ENCODE measurements around the gene CSNK1A1.

The CSNK1A1 gene

DNA sequence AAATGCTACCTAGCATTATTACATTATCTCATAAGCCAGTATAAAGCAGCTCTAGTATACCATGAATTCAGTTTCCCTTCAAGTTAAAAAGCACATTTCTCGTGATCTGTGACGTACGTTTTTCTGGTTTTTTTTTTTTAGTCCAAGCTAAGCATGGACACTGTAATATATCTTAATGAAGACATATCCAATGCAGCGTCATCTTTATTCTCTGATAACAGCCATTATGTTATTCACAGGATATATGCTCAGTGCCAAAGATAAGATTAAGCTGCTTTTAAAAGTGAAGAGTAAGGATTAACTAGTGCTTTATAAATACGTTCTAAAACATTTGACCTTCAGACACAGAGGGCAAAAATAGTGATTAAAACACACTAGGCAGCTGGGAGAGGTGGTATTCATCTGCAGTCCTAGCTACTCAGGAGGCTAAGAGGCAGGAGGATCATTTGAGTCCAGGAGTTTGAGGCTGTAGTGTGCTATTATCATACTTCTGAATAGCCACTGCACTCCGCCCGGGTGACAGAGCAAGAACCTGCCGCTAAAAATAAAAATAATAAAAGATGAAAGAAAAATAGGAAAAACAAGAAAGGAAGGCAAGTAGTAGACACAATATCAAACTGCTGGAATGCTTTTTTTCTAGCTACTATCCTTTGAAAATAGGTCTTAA, 7.7 kb downstream of the CSNK1A1 start:
- WGBS (ENCODE audit: extremely low coverage, insufficient coverage, insufficient read length) = no CpG with 5 or more reads among the region's 8 CpGs

DNA sequence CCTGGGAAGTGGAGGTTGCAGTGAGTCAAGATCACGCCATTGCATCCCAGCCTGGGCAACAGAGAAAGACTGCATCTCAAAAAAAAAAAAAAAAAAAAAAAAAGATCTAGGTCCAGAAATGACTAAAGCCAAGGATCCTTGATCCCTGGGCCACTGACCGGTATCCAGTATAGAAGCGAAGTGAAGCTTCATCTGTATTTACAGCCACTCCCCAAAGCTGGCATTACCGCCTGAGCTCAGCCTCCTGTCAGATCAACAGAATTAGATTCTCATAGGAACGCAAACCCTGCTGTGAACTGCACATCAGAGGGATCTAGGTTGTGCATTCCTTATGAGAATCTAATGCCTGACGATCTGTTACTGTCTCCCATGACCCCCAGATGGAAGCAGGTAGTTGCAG, 9.3 kb downstream of the CSNK1A1 start:
- Histone ChIP-seq H3K4me2 (ENCODE audit: low read length) (no peak overlapping the region), H3K36me3 (ENCODE audit: control insufficient read depth in 1 of 2, insufficient read depth in 2 of 2, low read length in 2 of 2) (peaks cover 36 to 39% of the 10 kb centered on the region in 2 experiments), H3K4ac (ENCODE audit: low read depth, low read length) (peak overlapping the region; percentile 94), H3K79me1 (ENCODE audit: low read length) (no peaks in the 10 kb centered on the region), H3K79me2 (ENCODE audit: control insufficient read depth, insufficient read depth, low read length, poor library complexity) (peaks cover 40% of the 10 kb centered on the region), H3K4me3 (ENCODE audit: low read depth, low read length) (no peak overlapping the region), H4K8ac (ENCODE audit: low read depth, low read length) (no peak overlapping the region), H3K9me3 (ENCODE audit: insufficient read depth, low read depth, low read length) (no peaks in the 10 kb centered on the region), H3K27ac (ENCODE audit: low read depth, low read length) (no peak overlapping the region), H2BK120ac (ENCODE audit: insufficient read depth, low read length, poor library complexity) (no peak overlapping the region), H3K9ac (ENCODE audit: low read length) (no peak overlapping the region), H2BK5ac (ENCODE audit: low read depth, low read length, poor library complexity) (no peak overlapping the region), H2AFZ (ENCODE audit: insufficient read depth, low read length, poor library complexity) (no peak overlapping the region), H3K4me1 (ENCODE audit: control insufficient read depth in 1 of 2, insufficient read depth in 2 of 2, low read length in 2 of 2) (peaks cover 7 to 11% of the 10 kb centered on the region in 2 experiments), H4K91ac (ENCODE audit: low read depth, low read length) (no peak overlapping the region), H3K23ac (ENCODE audit: low read length) (no peak overlapping the region), H2AK5ac (ENCODE audit: low read length) (no peak overlapping the region), H3K18ac (ENCODE audit: low read length) (no peak overlapping the region), H4K12ac (ENCODE audit: low read depth, low read length) (no peak overlapping the region), H3K14ac (ENCODE audit: low read length) (no peak overlapping the region), H2BK12ac (ENCODE audit: low read length) (no peak overlapping the region), H3K27me3 (ENCODE audit: insufficient read depth, low read length) (no peaks in the 10 kb centered on the region)
- no CpG with 5 or more reads among the region's 6 CpGs for WGBS (ENCODE audit: extremely low coverage, insufficient coverage, insufficient read length)
- peak in 1 of 2 donors; percentile 8 for DNase-seq

More for the DNA sequence above, 7.7 kb downstream of the CSNK1A1 start:
- H3K4me3 ChIP-seq (ENCODE audit: low read depth, low read length) = no peak overlapping the region
- H3K18ac ChIP-seq (ENCODE audit: low read length) = no peak overlapping the region
- H3K4me2 ChIP-seq (ENCODE audit: low read length) = no peak overlapping the region
- H2BK120ac ChIP-seq (ENCODE audit: insufficient read depth, low read length, poor library complexity) = no peak overlapping the region
- H4K8ac ChIP-seq (ENCODE audit: low read depth, low read length) = no peak overlapping the region
- peaks cover 11 to 19% of the 10 kb centered on the region in 2 experiments for H3K4me1 ChIP-seq (ENCODE audit: control insufficient read depth in 1 of 2, insufficient read depth in 2 of 2, low read length in 2 of 2)
- H3K23ac ChIP-seq (ENCODE audit: low read length) = no peak overlapping the region
- no peak for DNase-seq
- H3K27ac ChIP-seq (ENCODE audit: low read depth, low read length) = no peak overlapping the region
- peaks cover 39 to 41% of the 10 kb centered on the region in 2 experiments for H3K36me3 ChIP-seq (ENCODE audit: control insufficient read depth in 1 of 2, insufficient read depth in 2 of 2, low read length in 2 of 2)
- H3K14ac ChIP-seq (ENCODE audit: low read length) = no peak overlapping the region
- no peak overlapping the region for H2AFZ ChIP-seq (ENCODE audit: insufficient read depth, low read length, poor library complexity)
- H4K91ac ChIP-seq (ENCODE audit: low read depth, low read length) = no peak overlapping the region
- no peak overlapping the region for H3K9ac ChIP-seq (ENCODE audit: low read length)
- H3K4ac ChIP-seq (ENCODE audit: low read depth, low read length) = peak overlapping the region; percentile 98
- H4K12ac ChIP-seq (ENCODE audit: low read depth, low read length) = no peak overlapping the region
- no peaks in the 10 kb centered on the region for H3K9me3 ChIP-seq (ENCODE audit: insufficient read depth, low read depth, low read length)
- H3K27me3 ChIP-seq (ENCODE audit: insufficient read depth, low read length) = no peaks in the 10 kb centered on the region
- H3K79me2 ChIP-seq (ENCODE audit: control insufficient read depth, insufficient read depth, low read length, poor library complexity) = peaks cover 41% of the 10 kb centered on the region
- H3K79me1 ChIP-seq (ENCODE audit: low read length) = no peaks in the 10 kb centered on the region
- no peak overlapping the region for H2AK5ac ChIP-seq (ENCODE audit: low read length)
- H2BK12ac ChIP-seq (ENCODE audit: low read length) = no peak overlapping the region
- H2BK5ac ChIP-seq (ENCODE audit: low read depth, low read length, poor library complexity) = no peak overlapping the region

DNA sequence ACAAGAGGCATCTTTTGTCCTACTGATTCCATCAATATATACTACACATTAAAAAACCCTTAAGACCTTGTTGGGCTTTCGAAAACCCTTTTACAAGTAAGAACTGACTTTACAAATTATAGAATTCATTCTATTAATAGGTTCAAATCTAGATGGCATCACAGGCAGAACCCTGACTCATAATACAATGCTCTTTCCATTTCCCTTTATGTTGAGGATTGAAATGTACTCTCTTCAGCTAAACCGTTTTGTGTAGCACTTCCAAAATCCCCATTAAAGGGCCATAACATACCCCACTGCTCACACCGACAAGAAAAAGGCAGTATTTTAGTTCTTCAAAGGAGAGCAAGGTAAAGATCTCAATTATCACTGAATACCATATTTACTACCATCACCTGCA, 11.2 kb downstream of the CSNK1A1 start:
- Histone ChIP-seq H3K36me3 (ENCODE audit: control insufficient read depth in 1 of 2, insufficient read depth in 2 of 2, low read length in 2 of 2) (peaks cover 28 to 34% of the 10 kb centered on the region in 2 experiments), H3K14ac (ENCODE audit: low read length) (no peak overlapping the region), H3K4me2 (ENCODE audit: low read length) (no peak overlapping the region), H3K9me3 (ENCODE audit: insufficient read depth, low read depth, low read length) (no peaks in the 10 kb centered on the region), H3K79me1 (ENCODE audit: low read length) (no peaks in the 10 kb centered on the region), H3K18ac (ENCODE audit: low read length) (no peak overlapping the region), H3K4me3 (ENCODE audit: low read depth, low read length) (no peak overlapping the region), H2BK5ac (ENCODE audit: low read depth, low read length, poor library complexity) (no peak overlapping the region), H2BK120ac (ENCODE audit: insufficient read depth, low read length, poor library complexity) (no peak overlapping the region), H2AK5ac (ENCODE audit: low read length) (no peak overlapping the region), H4K12ac (ENCODE audit: low read depth, low read length) (no peak overlapping the region), H4K8ac (ENCODE audit: low read depth, low read length) (no peak overlapping the region), H3K23ac (ENCODE audit: low read length) (no peak overlapping the region), H3K9ac (ENCODE audit: low read length) (no peak overlapping the region), H2BK12ac (ENCODE audit: low read length) (no peak overlapping the region), H2AFZ (ENCODE audit: insufficient read depth, low read length, poor library complexity) (no peak overlapping the region), H3K4ac (ENCODE audit: low read depth, low read length) (peak overlapping the region; percentile 99), H3K27ac (ENCODE audit: low read depth, low read length) (no peak overlapping the region), H3K27me3 (ENCODE audit: insufficient read depth, low read length) (no peaks in the 10 kb centered on the region), H4K91ac (ENCODE audit: low read depth, low read length) (no peak overlapping the region), H3K4me1 (ENCODE audit: control insufficient read depth in 1 of 2, insufficient read depth in 2 of 2, low read length in 2 of 2) (peaks cover 0 to 1% of the 10 kb centered on the region in 2 experiments), H3K79me2 (ENCODE audit: control insufficient read depth, insufficient read depth, low read length, poor library complexity) (peaks cover 35% of the 10 kb centered on the region)
- WGBS (ENCODE audit: extremely low coverage, insufficient coverage, insufficient read length) = no CpG with 5 or more reads among the region's 3 CpGs
- DNase-seq = no peak

- Histone ChIP-seq H2BK5ac (ENCODE audit: low read depth, low read length, poor library complexity) (no peak overlapping the region), H2AFZ (ENCODE audit: insufficient read depth, low read length, poor library complexity) (no peak overlapping the region), H3K4ac (ENCODE audit: low read depth, low read length) (peak overlapping the region; percentile 89), H3K9ac (ENCODE audit: low read length) (no peak overlapping the region), H3K9me3 (ENCODE audit: insufficient read depth, low read depth, low read length) (no peaks in the 10 kb centered on the region), H2AK5ac (ENCODE audit: low read length) (no peak overlapping the region), H3K4me2 (ENCODE audit: low read length) (no peak overlapping the region), H3K23ac (ENCODE audit: low read length) (no peak overlapping the region), H3K4me3 (ENCODE audit: low read depth, low read length) (no peak overlapping the region), H4K91ac (ENCODE audit: low read depth, low read length) (no peak overlapping the region), H3K79me2 (ENCODE audit: control insufficient read depth, insufficient read depth, low read length, poor library complexity) (peaks cover 29% of the 10 kb centered on the region), H3K27me3 (ENCODE audit: insufficient read depth, low read length) (no peaks in the 10 kb centered on the region), H3K36me3 (ENCODE audit: control insufficient read depth in 1 of 2, insufficient read depth in 2 of 2, low read length in 2 of 2) (peaks cover 24 to 25% of the 10 kb centered on the region in 2 experiments), H2BK120ac (ENCODE audit: insufficient read depth, low read length, poor library complexity) (no peak overlapping the region), H3K79me1 (ENCODE audit: low read length) (no peaks in the 10 kb centered on the region), H3K27ac (ENCODE audit: low read depth, low read length) (no peak overlapping the region), H4K8ac (ENCODE audit: low read depth, low read length) (no peak overlapping the region), H3K18ac (ENCODE audit: low read length) (no peak overlapping the region), H3K4me1 (ENCODE audit: control insufficient read depth in 1 of 2, insufficient read depth in 2 of 2, low read length in 2 of 2) (no peaks in the 10 kb centered on the region), H4K12ac (ENCODE audit: low read depth, low read length) (no peak overlapping the region), H3K14ac (ENCODE audit: low read length) (no peak overlapping the region), H2BK12ac (ENCODE audit: low read length) (no peak overlapping the region)
- DNase-seq = no peak
- no CpG with 5 or more reads among the region's 1 CpG for WGBS (ENCODE audit: extremely low coverage, insufficient coverage, insufficient read length)
Observed at GRCh38 chr5:149537374-149537975, 13.8 kb downstream of the CSNK1A1 start.
